Peyer's patch (tissue), 4 donors: ENCODE results near the gene PTPN14. TPM values are rescaled to one million over a fixed set of nuclear protein-coding genes. Genes with fewer than 3 reads are reported as not detected.

Experiments
- DNase-seq, 3 donors: peaks; one replicate each; pipeline ENCODE4 v3.0.0-alpha.2; 2017 to 2019
- H3K27ac ChIP-seq, 4 donors: fragments of 200-600 bp; sonication (generic); one replicate each; pipeline ENCODE4 v1.5.1; 2016 to 2019
- H3K27me3 ChIP-seq, 2 donors: fragments of 200-600 bp; sonication (generic); one replicate each; pipeline ENCODE4 v1.5.1; 2019
- H3K36me3 ChIP-seq, 3 donors: fragments of 200-600 bp; sonication (generic); one replicate each; pipeline ENCODE4 v1.5.1; 2016 to 2019
- H3K4me1 ChIP-seq, 4 donors: fragments of 200-600 bp; sonication (generic); one replicate each; pipeline ENCODE4 v1.5.1; 2016 to 2019
- H3K4me3 ChIP-seq, 4 donors: fragments of 200-600 bp; sonication (generic); 1 replicate in 3 of 4; 2 replicates in 1 of 4; pipeline ENCODE4 v1.5.1; 2016 to 2019; ENCODE audit warnings: mild to moderate bottlenecking in 1 of 4
- H3K9me3 ChIP-seq, 4 donors: fragments of 200-600 bp; sonication (generic); one replicate each; pipeline ENCODE4 v1.5.1; 2016 to 2019; ENCODE audit warnings: mild to moderate bottlenecking in 1 of 4
- CTCF ChIP-seq, 6 experiments: fragments of 450-650 bp in 4 of 6; fragments of 200-600 bp in 2 of 6; sonication (generic) in 1 of 6; IDR thresholded peaks; one replicate each; pipeline ENCODE4 v1.5.1; 2017 to 2019; ENCODE audit warnings: antibody characterized with exemption in 6 of 6, mild to moderate bottlenecking in 3 of 6, moderate library complexity in 1 of 6
- POLR2A ChIP-seq, 2 donors: fragments of 450-650 bp; IDR thresholded peaks; one replicate each; pipeline ENCODE4 v1.5.1; 2017; ENCODE audit warnings: antibody characterized with exemption in 2 of 2, mild to moderate bottlenecking in 2 of 2, moderate library complexity in 2 of 2
- total RNA-seq, 4 donors: library from RNA; depleted of rRNA; stranded (reverse); fragments of >200 nt; gene quantifications; one replicate each; pipeline ENCODE4 v1.1.0, GENCODE V29; 2016

PTPN14 gene
- total RNA-seq, 4 donors from 2014 or later: 1.9 to 6.6 (median 4.2) TPM

- no peaks in the 10 kb centered on the region for H3K27me3 ChIP-seq
- H3K4me3 ChIP-seq: no peak overlapping the region
- TF ChIP-seq POLR2A (IDR thresholded peaks at IDR 0.05): no peak
- no peak for TF ChIP-seq CTCF (IDR thresholded peaks at IDR 0.05)
- no peaks in the 10 kb centered on the region for H3K9me3 ChIP-seq
- H3K27ac ChIP-seq: no peak overlapping the region
- no peaks in the 10 kb centered on the region for H3K4me1 ChIP-seq
- H3K36me3 ChIP-seq: peaks cover 0 to 5% (median 0%) of the 10 kb centered on the region in 3 donors
- no peak for DNase-seq
Observed at GRCh38 chr1:214327514-214327913, 223.9 kb downstream of the PTPN14 start.

- H3K36me3 ChIP-seq: peaks cover 0 to 7% (median 0%) of the 10 kb centered on the region in 3 donors
- DNase-seq: peak in 1 of 3 donors; percentile 36
- H3K27ac ChIP-seq: no peak overlapping the region
- no peak overlapping the region for H3K4me3 ChIP-seq
- H3K4me1 ChIP-seq: no peaks in the 10 kb centered on the region
- H3K9me3 ChIP-seq: no peaks in the 10 kb centered on the region
- no peaks in the 10 kb centered on the region for H3K27me3 ChIP-seq
- TF ChIP-seq POLR2A (IDR thresholded peaks at IDR 0.05) (no peak), CTCF (IDR thresholded peaks at IDR 0.05) (no peak)
Observed at GRCh38 chr1:214326406-214326805, 225.0 kb downstream of the PTPN14 start.

GRCh38 chr1:214324896-214325800 is 226.3 kb downstream of the PTPN14 start:
- no peaks in the 10 kb centered on the region for H3K4me1 ChIP-seq
- H3K27ac ChIP-seq: no peak overlapping the region
- H3K36me3 ChIP-seq: peaks cover 0 to 13% (median 0%) of the 10 kb centered on the region in 3 donors
- H3K9me3 ChIP-seq: no peaks in the 10 kb centered on the region
- no peak overlapping the region for H3K4me3 ChIP-seq
- TF ChIP-seq CTCF (IDR thresholded peaks at IDR 0.05) (no peak), POLR2A (IDR thresholded peaks at IDR 0.05) (no peak)
- DNase-seq: no peak
- H3K27me3 ChIP-seq: no peaks in the 10 kb centered on the region

GRCh38 chr1:214321705-214322453 is 229.5 kb downstream of the PTPN14 start:
- Histone ChIP-seq H3K27me3 (no peaks in the 10 kb centered on the region), H3K9me3 (no peaks in the 10 kb centered on the region), H3K36me3 (peaks cover 0 to 18% (median 0%) of the 10 kb centered on the region in 3 donors), H3K27ac (no peak overlapping the region), H3K4me1 (no peaks in the 10 kb centered on the region), H3K4me3 (no peak overlapping the region)
- DNase-seq: no peak
- TF ChIP-seq CTCF (IDR thresholded peaks at IDR 0.05): no peak
- no peak for TF ChIP-seq POLR2A (IDR thresholded peaks at IDR 0.05)

GRCh38 chr1:214319938-214320337 is 231.5 kb downstream of the PTPN14 start:
- no peak overlapping the region for H3K4me3 ChIP-seq
- H3K36me3 ChIP-seq: peaks cover 0 to 18% (median 0%) of the 10 kb centered on the region in 3 donors
- H3K9me3 ChIP-seq: no peaks in the 10 kb centered on the region
- peak in 1 of 6 experiments; percentile 14 for TF ChIP-seq CTCF (IDR thresholded peaks at IDR 0.05)
- no peak for TF ChIP-seq POLR2A (IDR thresholded peaks at IDR 0.05)
- no peaks in the 10 kb centered on the region for H3K27me3 ChIP-seq
- DNase-seq: no peak
- H3K27ac ChIP-seq: no peak overlapping the region
- no peaks in the 10 kb centered on the region for H3K4me1 ChIP-seq
